ENCODE results near the gene ATP6V1B1.

ATP6V1B1 gene

DNA sequence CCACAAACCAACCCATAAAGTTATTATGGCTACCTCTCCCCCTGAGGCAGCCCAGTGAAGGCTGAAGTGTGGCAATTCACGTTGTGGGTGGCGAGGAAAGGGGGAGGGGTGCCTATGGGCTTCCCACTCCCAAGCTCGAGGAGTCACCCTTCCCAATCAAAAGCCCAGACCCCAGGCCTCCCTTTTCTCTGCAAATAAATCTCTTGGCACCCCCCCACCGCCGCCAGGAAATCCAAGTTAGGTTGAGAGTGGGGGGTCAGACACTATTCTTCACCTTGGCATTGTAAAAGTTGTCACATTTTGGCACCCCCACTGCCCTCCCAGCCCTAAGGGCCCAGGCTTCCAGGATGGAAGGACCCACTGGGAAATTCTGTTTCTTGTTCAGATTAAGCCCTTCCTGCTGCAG, 49.6 kb downstream of the ATP6V1B1 start:
- H3K4me1 ChIP-seq (ENCODE audit: control extremely low read depth in 1 of 4, control insufficient read depth in 4 of 4, insufficient read depth in 4 of 4, low read length in 3 of 4), result peaks cover 0 to 16% (median 7%) of the 10 kb centered on the region in 4 experiments
- H3K4me3 ChIP-seq (ENCODE audit: control insufficient read depth in 1 of 7, extremely low read depth in 1 of 7, insufficient read depth in 4 of 7, low read depth in 2 of 7, low read length in 6 of 7), result no peak overlapping the region
- WGBS (ENCODE audit: insufficient coverage), result 83% methylated on average over 2 of the region's 5 CpGs
- ChIA-PET POLR2A (no interaction called here), CTCF (interaction anchor here (1.0 to 14.6 kb wide), 9 partner anchors 8 to 171 kb away, joined by 3 to 181 read pairs (median 6); partner anchors contain the start of gene TEX261)
- no peaks in the 10 kb centered on the region for H3K9me3 ChIP-seq (ENCODE audit: control extremely low read depth in 1 of 5, control insufficient read depth in 4 of 5, insufficient read depth in 2 of 5, low read depth in 1 of 5, low read length in 4 of 5)
- peaks cover 6 to 48% (median 29%) of the 10 kb centered on the region in 4 experiments for H3K36me3 ChIP-seq (ENCODE audit: control insufficient read depth in 4 of 4, insufficient read depth in 4 of 4, low read length in 3 of 4)
- H3K27me3 ChIP-seq (replicated peaks in 2 of 5; ENCODE audit: control insufficient read depth in 4 of 5, insufficient read depth in 5 of 5, low read length in 4 of 5), result no peaks in the 10 kb centered on the region
- no peak for DNase-seq
- H3K27ac ChIP-seq (ENCODE audit: insufficient read depth in 1 of 2, low read depth in 1 of 2, low read length in 2 of 2, poor library complexity in 1 of 2, severe bottlenecking in 2 of 2), result no peak overlapping the region

GRCh38 chr2:70985956-70986355, 50.3 kb downstream of the ATP6V1B1 start:
- POLR2A ChIA-PET, result no interaction called here
- H3K4me1 ChIP-seq (ENCODE audit: control extremely low read depth in 1 of 4, control insufficient read depth in 4 of 4, insufficient read depth in 4 of 4, low read length in 3 of 4), result peaks cover 0 to 16% (median 7%) of the 10 kb centered on the region in 4 experiments
- H3K27me3 ChIP-seq (replicated peaks in 2 of 5; ENCODE audit: control insufficient read depth in 4 of 5, insufficient read depth in 5 of 5, low read length in 4 of 5), result no peaks in the 10 kb centered on the region
- CTCF ChIA-PET, result interaction anchor here (0.9 to 14.6 kb wide), 5 partner anchors 11 to 170 kb away, joined by 3 to 181 read pairs (median 3); no protein-coding TSS in a partner anchor
- H3K36me3 ChIP-seq (ENCODE audit: control insufficient read depth in 4 of 4, insufficient read depth in 4 of 4, low read length in 3 of 4), result peaks cover 6 to 54% (median 34%) of the 10 kb centered on the region in 4 experiments
- 100% methylated on average over 1 of the region's 1 CpG for WGBS (ENCODE audit: insufficient coverage)
- no peak for DNase-seq
- no peaks in the 10 kb centered on the region for H3K9me3 ChIP-seq (ENCODE audit: control extremely low read depth in 1 of 5, control insufficient read depth in 4 of 5, insufficient read depth in 2 of 5, low read depth in 1 of 5, low read length in 4 of 5)
- H3K4me3 ChIP-seq (ENCODE audit: control insufficient read depth in 1 of 7, extremely low read depth in 1 of 7, insufficient read depth in 4 of 7, low read depth in 2 of 7, low read length in 6 of 7), result no peak overlapping the region
- no peak overlapping the region for H3K27ac ChIP-seq (ENCODE audit: insufficient read depth in 1 of 2, low read depth in 1 of 2, low read length in 2 of 2, poor library complexity in 1 of 2, severe bottlenecking in 2 of 2)

- Histone ChIP-seq H3K4me1 (ENCODE audit: control extremely low read depth in 1 of 4, control insufficient read depth in 4 of 4, insufficient read depth in 4 of 4, low read length in 3 of 4) (peaks cover 0 to 16% (median 7%) of the 10 kb centered on the region in 4 experiments), H3K9me3 (ENCODE audit: control extremely low read depth in 1 of 5, control insufficient read depth in 4 of 5, insufficient read depth in 2 of 5, low read depth in 1 of 5, low read length in 4 of 5) (no peaks in the 10 kb centered on the region), H3K36me3 (ENCODE audit: control insufficient read depth in 4 of 4, insufficient read depth in 4 of 4, low read length in 3 of 4) (peaks cover 6 to 60% (median 39%) of the 10 kb centered on the region in 4 experiments), H3K27ac (ENCODE audit: insufficient read depth in 1 of 2, low read depth in 1 of 2, low read length in 2 of 2, poor library complexity in 1 of 2, severe bottlenecking in 2 of 2) (no peak overlapping the region), H3K4me3 (ENCODE audit: control insufficient read depth in 1 of 7, extremely low read depth in 1 of 7, insufficient read depth in 4 of 7, low read depth in 2 of 7, low read length in 6 of 7) (no peak overlapping the region), H3K27me3 (replicated peaks in 2 of 5; ENCODE audit: control insufficient read depth in 4 of 5, insufficient read depth in 5 of 5, low read length in 4 of 5) (no peaks in the 10 kb centered on the region)
- CTCF ChIA-PET, result interaction anchor here (0.9 to 14.6 kb wide), 4 partner anchors 10 to 23 kb away, joined by 3 to 181 read pairs (median 4); no protein-coding TSS in a partner anchor
- POLR2A ChIA-PET, result no interaction called here
- no peak for DNase-seq
- WGBS (ENCODE audit: insufficient coverage), result 64% methylated on average over 4 of the region's 4 CpGs
These were observed 50.9 kb downstream of the ATP6V1B1 start for GRCh38 chr2:70986499-70987189.

DNA sequence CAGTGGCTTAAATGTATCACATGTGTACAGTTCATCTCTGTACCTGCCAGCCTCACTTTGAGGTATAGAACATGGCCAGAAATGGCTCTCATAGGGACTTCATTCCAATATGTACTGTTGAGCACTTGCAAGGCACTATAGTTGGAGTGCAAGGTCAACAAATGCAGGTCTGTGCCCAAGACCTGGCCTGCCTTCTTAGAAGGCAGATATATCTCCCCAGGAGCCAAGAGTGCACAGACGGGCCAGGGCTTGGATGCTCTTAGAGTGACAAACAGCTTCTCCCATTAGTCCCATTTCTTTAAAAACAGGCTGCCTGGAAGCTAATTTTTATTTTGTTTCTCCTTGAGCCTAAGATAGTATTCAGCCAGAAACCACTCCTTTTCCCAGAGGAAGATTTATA, 51.7 kb downstream of the ATP6V1B1 start:
- Histone ChIP-seq H3K27ac (ENCODE audit: insufficient read depth in 1 of 2, low read depth in 1 of 2, low read length in 2 of 2, poor library complexity in 1 of 2, severe bottlenecking in 2 of 2) (no peak overlapping the region), H3K36me3 (ENCODE audit: control insufficient read depth in 4 of 4, insufficient read depth in 4 of 4, low read length in 3 of 4) (peaks cover 6 to 64% (median 42%) of the 10 kb centered on the region in 4 experiments)

GRCh38 chr2:70988151-70988550, 52.5 kb downstream of the ATP6V1B1 start:
- Histone ChIP-seq H3K27me3 (replicated peaks in 2 of 5; ENCODE audit: control insufficient read depth in 4 of 5, insufficient read depth in 5 of 5, low read length in 4 of 5) (no peaks in the 10 kb centered on the region), H3K27ac (ENCODE audit: insufficient read depth in 1 of 2, low read depth in 1 of 2, low read length in 2 of 2, poor library complexity in 1 of 2, severe bottlenecking in 2 of 2) (no peak overlapping the region), H3K9me3 (ENCODE audit: control extremely low read depth in 1 of 5, control insufficient read depth in 4 of 5, insufficient read depth in 2 of 5, low read depth in 1 of 5, low read length in 4 of 5) (no peaks in the 10 kb centered on the region), H3K4me1 (ENCODE audit: control extremely low read depth in 1 of 4, control insufficient read depth in 4 of 4, insufficient read depth in 4 of 4, low read length in 3 of 4) (peaks cover 0 to 21% (median 11%) of the 10 kb centered on the region in 4 experiments), H3K4me3 (ENCODE audit: control insufficient read depth in 1 of 7, extremely low read depth in 1 of 7, insufficient read depth in 4 of 7, low read depth in 2 of 7, low read length in 6 of 7) (no peak overlapping the region), H3K36me3 (ENCODE audit: control insufficient read depth in 4 of 4, insufficient read depth in 4 of 4, low read length in 3 of 4) (peaks cover 6 to 67% (median 42%) of the 10 kb centered on the region in 4 experiments)
- DNase-seq, result no peak
- WGBS (ENCODE audit: insufficient coverage), result 88% methylated on average over 3 of the region's 4 CpGs
- POLR2A ChIA-PET, result no interaction called here
- CTCF ChIA-PET, result interaction anchor here (0.8 to 1.5 kb wide), 2 partner anchors 14 to 40 kb away, joined by 3 to 5 read pairs; no protein-coding TSS in a partner anchor

More for the DNA sequence above, 51.7 kb downstream of the ATP6V1B1 start:
- Histone ChIP-seq H3K4me3 (ENCODE audit: control insufficient read depth in 1 of 7, extremely low read depth in 1 of 7, insufficient read depth in 4 of 7, low read depth in 2 of 7, low read length in 6 of 7) (no peak overlapping the region), H3K4me1 (ENCODE audit: control extremely low read depth in 1 of 4, control insufficient read depth in 4 of 4, insufficient read depth in 4 of 4, low read length in 3 of 4) (peaks cover 0 to 16% (median 7%) of the 10 kb centered on the region in 4 experiments), H3K9me3 (ENCODE audit: control extremely low read depth in 1 of 5, control insufficient read depth in 4 of 5, insufficient read depth in 2 of 5, low read depth in 1 of 5, low read length in 4 of 5) (no peaks in the 10 kb centered on the region), H3K27me3 (replicated peaks in 2 of 5; ENCODE audit: control insufficient read depth in 4 of 5, insufficient read depth in 5 of 5, low read length in 4 of 5) (no peaks in the 10 kb centered on the region)
- WGBS (ENCODE audit: insufficient coverage), result no CpG with 5 or more reads among the region's 1 CpG
- ChIA-PET POLR2A (no interaction called here), CTCF (interaction anchor here (0.8 to 1.5 kb wide), 2 partner anchors 14 to 39 kb away, joined by 3 to 5 read pairs; no protein-coding TSS in a partner anchor)
- DNase-seq, result no peak

DNA sequence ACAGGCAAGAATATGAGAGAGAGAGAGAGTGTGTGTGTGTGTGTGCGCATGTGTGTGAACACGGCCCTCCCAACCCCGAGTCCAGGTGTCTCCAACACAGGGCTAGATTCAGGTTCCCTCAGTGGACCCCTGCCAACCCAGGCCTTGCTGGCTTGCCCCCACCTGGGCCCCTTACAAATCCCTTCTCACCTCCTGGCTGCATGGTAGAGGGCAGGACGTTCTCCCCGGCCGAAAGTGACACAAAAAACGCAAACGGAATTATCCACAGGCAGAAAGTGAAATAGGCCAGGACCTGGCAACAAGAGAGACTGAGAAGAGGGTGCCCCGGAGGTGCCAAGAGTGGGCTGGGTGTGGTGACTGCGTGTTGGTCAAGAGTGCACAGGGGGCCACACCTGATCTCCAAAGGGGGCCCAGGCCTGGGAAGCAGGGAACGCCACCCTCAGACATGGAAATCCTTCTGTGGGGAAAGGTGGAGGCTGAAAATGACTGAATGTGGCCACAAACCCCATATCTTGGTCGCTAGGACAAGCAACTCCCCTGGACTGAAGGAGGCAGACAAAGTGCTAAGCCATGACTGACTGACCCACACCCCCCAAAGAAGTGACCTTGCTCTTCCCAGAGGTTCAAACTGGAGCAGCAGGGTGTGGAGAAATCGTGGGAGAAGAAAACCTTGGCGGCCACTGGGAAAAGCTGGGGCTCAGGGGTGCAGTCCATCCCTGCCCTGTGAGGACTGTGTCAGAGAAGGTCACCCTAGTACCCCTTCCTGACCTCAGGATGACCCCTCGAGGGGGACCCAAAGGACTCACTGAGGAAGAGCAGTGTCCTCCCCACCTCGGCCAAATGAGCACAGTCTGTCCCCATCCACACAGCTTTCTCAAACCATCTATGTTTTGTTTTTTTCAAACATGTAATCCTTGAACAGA, 53.3 kb downstream of the ATP6V1B1 start:
- no peak for DNase-seq
- ChIA-PET POLR2A (no interaction called here), CTCF (interaction anchor here (1.5 kb wide), 1 partner anchor 13 kb away, joined by 5 read pairs; no protein-coding TSS in a partner anchor)
- WGBS (ENCODE audit: insufficient coverage), result over 99% methylated on average over 14 of the region's 16 CpGs
- Histone ChIP-seq H3K4me3 (ENCODE audit: control insufficient read depth in 1 of 7, extremely low read depth in 1 of 7, insufficient read depth in 4 of 7, low read depth in 2 of 7, low read length in 6 of 7) (no peak overlapping the region), H3K27me3 (replicated peaks in 2 of 5; ENCODE audit: control insufficient read depth in 4 of 5, insufficient read depth in 5 of 5, low read length in 4 of 5) (no peaks in the 10 kb centered on the region), H3K27ac (ENCODE audit: insufficient read depth in 1 of 2, low read depth in 1 of 2, low read length in 2 of 2, poor library complexity in 1 of 2, severe bottlenecking in 2 of 2) (no peak overlapping the region), H3K9me3 (ENCODE audit: control extremely low read depth in 1 of 5, control insufficient read depth in 4 of 5, insufficient read depth in 2 of 5, low read depth in 1 of 5, low read length in 4 of 5) (no peaks in the 10 kb centered on the region), H3K4me1 (ENCODE audit: control extremely low read depth in 1 of 4, control insufficient read depth in 4 of 4, insufficient read depth in 4 of 4, low read length in 3 of 4) (peaks cover 5 to 26% (median 18%) of the 10 kb centered on the region in 4 experiments), H3K36me3 (ENCODE audit: control insufficient read depth in 4 of 4, insufficient read depth in 4 of 4, low read length in 3 of 4) (peaks cover 3 to 70% (median 42%) of the 10 kb centered on the region in 4 experiments)
